HG03064 (cell line): ENCODE measurements around the gene HMGN1.
A peak's percentile ranks its signal among the peaks of the same experiment; 100 is the strongest.

ENCODE experiments used
- ATAC-seq: cut with Tn5 transposase; IDR thresholded peaks from one replicate; pipeline ENCODE4 v1.9.1; 2021; ENCODE audit warnings: low read depth; ENCODE audit not compliant: unreplicated experiment

HMGN1 gene

GRCh38 chr21:39312112-39313041, 36.5 kb downstream of the HMGN1 start:
- ATAC-seq, result peak; percentile 57

- ATAC-seq, result no peak
Observed at GRCh38 chr21:39311164-39311563, 37.7 kb downstream of the HMGN1 start.

- ATAC-seq, result no peak
Observed at GRCh38 chr21:39307466-39307865, 41.4 kb downstream of the HMGN1 start.

- no peak for ATAC-seq
Observed at GRCh38 chr21:39300587-39300986, 48.3 kb downstream of the HMGN1 start.

GRCh38 chr21:39296891-39297290, 52.0 kb downstream of the HMGN1 start:
- ATAC-seq, result no peak
